IPS-18c (cell line): ENCODE measurements around the gene AGBL2.
"Not testable (repeated sequence)": the region's sequence is repeated elsewhere in the genome, so short reads cannot be mapped to it uniquely, and the experiment has no call there.

Experiments used
- H3K4me3 ChIP-seq: 2 replicates; pipeline ENCODE4 v1.7.0; 2013; ENCODE audit warnings: low read depth, mild to moderate bottlenecking, low read length, moderate library complexity; ENCODE audit not compliant: insufficient read depth
- H3K9me3 ChIP-seq: one replicate; pipeline ENCODE4 v1.6.1; 2013; ENCODE audit warnings: mild to moderate bottlenecking, low read length, moderate library complexity; ENCODE audit not compliant: control insufficient read depth, insufficient read depth

Gene AGBL2

GRCh38 chr11:47649276-47649675 lies 65.9 kb downstream of the AGBL2 start:
- peaks cover 2% of the 10 kb centered on the region for H3K9me3 ChIP-seq
- H3K4me3 ChIP-seq, result no peak overlapping the region

GRCh38 chr11:47646019-47646418 lies 69.2 kb downstream of the AGBL2 start:
- H3K4me3 ChIP-seq, result no peak overlapping the region

GRCh38 chr11:47645500-47645899 lies 69.7 kb downstream of the AGBL2 start:
- Histone ChIP-seq H3K9me3 (no peaks in the 10 kb centered on the region), H3K4me3 (no peak overlapping the region)

More at GRCh38 chr11:47646019-47646418, 69.2 kb downstream of the AGBL2 start:
- no peaks in the 10 kb centered on the region for H3K9me3 ChIP-seq

- peak within 1 kb of the TSS; percentile 98 for H3K4me3 ChIP-seq
- no peaks in the 10 kb centered on the region for H3K9me3 ChIP-seq
These were observed 72.9 kb downstream of the AGBL2 start, which contains the start of gene MTCH2 for GRCh38 chr11:47642099-47642855. MTCH2 (minus strand) TSS chr11:47642559; CDS start chr11:47642465, 94 bp downstream.

- H3K9me3 ChIP-seq, result no peaks in the 10 kb centered on the region
- peak overlapping the region; percentile 98 for H3K4me3 ChIP-seq
These were observed 73.5 kb downstream of the AGBL2 start for GRCh38 chr11:47641600-47642098.

- H3K4me3 ChIP-seq, H3K9me3 ChIP-seq: not testable (repeated sequence)
These were observed 74.7 kb downstream of the AGBL2 start for GRCh38 chr11:47640506-47640905.

GRCh38 chr11:47636331-47636730 lies 78.8 kb downstream of the AGBL2 start:
- not testable (repeated sequence) for H3K4me3 ChIP-seq

GRCh38 chr11:47631473-47631872 lies 83.7 kb downstream of the AGBL2 start:
- Histone ChIP-seq H3K4me3 (no peak overlapping the region), H3K9me3 (no peaks in the 10 kb centered on the region)

More at GRCh38 chr11:47636331-47636730, 78.8 kb downstream of the AGBL2 start:
- H3K9me3 ChIP-seq, result not testable (repeated sequence)

- Histone ChIP-seq H3K9me3 (no peaks in the 10 kb centered on the region), H3K4me3 (no peak overlapping the region)
These were observed 87.1 kb downstream of the AGBL2 start for GRCh38 chr11:47628026-47628425.

GRCh38 chr11:47626234-47626633 lies 88.9 kb downstream of the AGBL2 start:
- no peak overlapping the region for H3K4me3 ChIP-seq
- H3K9me3 ChIP-seq, result no peaks in the 10 kb centered on the region

GRCh38 chr11:47620836-47621378 lies 94.3 kb downstream of the AGBL2 start:
- Histone ChIP-seq H3K9me3 (no peaks in the 10 kb centered on the region), H3K4me3 (no peak overlapping the region)

- no peaks in the 10 kb centered on the region for H3K9me3 ChIP-seq
- no peak overlapping the region for H3K4me3 ChIP-seq
These were observed 97.8 kb downstream of the AGBL2 start for GRCh38 chr11:47617417-47617809.

GRCh38 chr11:47616726-47617416 lies 98.3 kb downstream of the AGBL2 start:
- no peaks in the 10 kb centered on the region for H3K9me3 ChIP-seq
- no peak overlapping the region for H3K4me3 ChIP-seq

GRCh38 chr11:47615249-47615648 lies 99.9 kb downstream of the AGBL2 start:
- Histone ChIP-seq H3K9me3 (no peaks in the 10 kb centered on the region), H3K4me3 (no peak overlapping the region)

- no peaks in the 10 kb centered on the region for H3K9me3 ChIP-seq
- no peak overlapping the region for H3K4me3 ChIP-seq
These were observed 103.8 kb downstream of the AGBL2 start for GRCh38 chr11:47611348-47611794.

GRCh38 chr11:47609675-47610074 lies 105.5 kb downstream of the AGBL2 start:
- no peaks in the 10 kb centered on the region for H3K9me3 ChIP-seq
- no peak overlapping the region for H3K4me3 ChIP-seq
